ENCODE results near the gene DNAH14. TPM values are rescaled to one million over a fixed set of nuclear protein-coding genes. Genes with fewer than 3 reads are reported as not detected.

Gene DNAH14
- total and polyA plus RNA-seq, 9 of the 15 experiments (the other 6 are each of a cell fraction or from before 2014, with no cell fraction given) = 58.4 to 142 (median 98.4) TPM

GRCh38 chr1:225428068-225428880, 498.8 kb downstream of the DNAH14 start (continued):
- TF ChIP-seq ZBTB40 (IDR thresholded peaks at IDR 0.05) (peak; percentile 61), ZBTB40 (CRISPR knock-in tag; IDR thresholded peaks at IDR 0.05) (no peak), ZNF431 (CRISPR knock-in tag; IDR thresholded peaks at IDR 0.05) (no peak), CC2D1A (IDR thresholded peaks at IDR 0.05) (no peak), NEUROD1 (IDR thresholded peaks at IDR 0.05; ENCODE audit: borderline replicate concordance, low read depth, low read length, partially characterized antibody) (peak; percentile 79), ZNF764 (CRISPR knock-in tag; IDR thresholded peaks at IDR 0.05; ENCODE audit: low read depth) (no peak), NFATC3 (IDR thresholded peaks at IDR 0.05) (0 out of 2 replicates have a peak, but pooled peaks have one; percentile 87), MTA2 (IDR thresholded peaks at IDR 0.05; ENCODE audit: low read depth) (peak; percentile 83), NCOA4 (IDR thresholded peaks at IDR 0.05; ENCODE audit: partially characterized antibody) (no peak), ZSCAN32 (CRISPR knock-in tag; IDR thresholded peaks at IDR 0.05) (no peak), NFXL1 (CRISPR knock-in tag; IDR thresholded peaks at IDR 0.05) (no peak), SMARCA5 (IDR thresholded peaks at IDR 0.05) (no peak), HLTF (IDR thresholded peaks at IDR 0.05) (no peak)
- TF ChIP-seq, protein P1, sequence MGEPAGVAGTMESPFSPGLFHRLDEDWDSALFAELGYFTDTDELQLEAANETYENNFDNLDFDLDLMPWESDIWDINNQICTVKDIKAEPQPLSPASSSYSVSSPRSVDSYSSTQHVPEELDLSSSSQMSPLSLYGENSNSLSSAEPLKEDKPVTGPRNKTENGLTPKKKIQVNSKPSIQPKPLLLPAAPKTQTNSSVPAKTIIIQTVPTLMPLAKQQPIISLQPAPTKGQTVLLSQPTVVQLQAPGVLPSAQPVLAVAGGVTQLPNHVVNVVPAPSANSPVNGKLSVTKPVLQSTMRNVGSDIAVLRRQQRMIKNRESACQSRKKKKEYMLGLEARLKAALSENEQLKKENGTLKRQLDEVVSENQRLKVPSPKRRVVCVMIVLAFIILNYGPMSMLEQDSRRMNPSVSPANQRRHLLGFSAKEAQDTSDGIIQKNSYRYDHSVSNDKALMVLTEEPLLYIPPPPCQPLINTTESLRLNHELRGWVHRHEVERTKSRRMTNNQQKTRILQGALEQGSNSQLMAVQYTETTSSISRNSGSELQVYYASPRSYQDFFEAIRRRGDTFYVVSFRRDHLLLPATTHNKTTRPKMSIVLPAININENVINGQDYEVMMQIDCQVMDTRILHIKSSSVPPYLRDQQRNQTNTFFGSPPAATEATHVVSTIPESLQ (CRISPR knock-in tag; IDR thresholded peaks at IDR 0.05) = 0 out of 2 replicates have a peak, but pooled peaks have one; percentile 41
- TF ChIP-seq, protein P2, sequence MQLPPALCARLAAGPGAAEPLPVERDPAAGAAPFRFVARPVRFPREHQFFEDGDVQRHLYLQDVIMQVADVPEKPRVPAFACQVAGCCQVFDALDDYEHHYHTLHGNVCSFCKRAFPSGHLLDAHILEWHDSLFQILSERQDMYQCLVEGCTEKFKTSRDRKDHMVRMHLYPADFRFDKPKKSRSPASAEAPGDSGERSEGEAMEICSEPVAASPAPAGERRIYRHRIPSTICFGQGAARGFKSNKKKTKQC (CRISPR knock-in tag; IDR thresholded peaks at IDR 0.05) = peak; percentile 44; the same call in 1 of the 2 replicates

Measured in K562 (cell line).